NCI-H1048 (cell line): ENCODE data around the gene ENAH.
"Not testable (repeated sequence)": the region's sequence is repeated elsewhere in the genome, so short reads cannot be mapped to it uniquely, and the experiment has no call there.

Experiments
- DNase-seq: peaks from one replicate; lab custom pipeline; 2025; lab: John Stamatoyannopoulos, UW

Gene ENAH

DNA sequence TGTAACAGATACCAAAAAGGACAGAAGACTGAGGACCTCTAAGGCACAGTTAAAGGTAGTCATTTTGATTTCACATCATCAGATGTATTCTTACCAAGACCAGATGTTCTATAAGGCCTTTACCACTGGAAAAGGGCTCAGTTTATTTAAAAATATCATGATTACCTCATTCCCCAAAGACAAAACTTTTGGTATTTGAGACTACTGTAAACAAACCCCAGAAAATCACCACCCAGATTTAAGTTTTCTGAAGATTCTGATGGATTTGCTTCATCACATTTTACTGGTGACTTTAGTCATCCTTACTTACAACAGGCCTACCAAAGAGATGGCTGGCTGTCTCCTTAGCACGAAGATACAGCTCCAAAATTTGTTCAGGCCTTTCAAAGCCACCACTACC is 8.3 kb downstream of the ENAH start:
- no peak for DNase-seq

DNA sequence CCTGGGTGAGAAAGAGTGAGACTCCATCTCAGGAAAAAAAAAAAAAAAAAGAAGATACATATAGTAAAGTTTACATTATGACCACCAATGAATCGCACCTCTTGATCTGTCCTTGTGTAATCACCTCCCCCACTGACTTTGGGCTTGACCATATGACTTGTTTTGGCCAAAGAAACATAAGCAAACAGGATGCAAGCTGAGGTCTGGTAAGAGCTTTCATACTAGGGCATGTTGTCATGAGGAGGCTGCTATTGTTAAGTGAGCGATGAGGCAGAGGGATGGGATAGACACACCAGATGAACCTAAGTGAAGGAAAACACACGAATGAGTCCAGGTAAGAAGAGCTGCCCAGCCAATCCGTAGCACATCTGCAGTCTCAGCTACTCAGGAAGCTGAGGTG is 10.7 kb downstream of the ENAH start:
- no peak for DNase-seq

GRCh38 chr1:225638853-225639252 is 14.1 kb downstream of the ENAH start:
- no peak for DNase-seq

DNA sequence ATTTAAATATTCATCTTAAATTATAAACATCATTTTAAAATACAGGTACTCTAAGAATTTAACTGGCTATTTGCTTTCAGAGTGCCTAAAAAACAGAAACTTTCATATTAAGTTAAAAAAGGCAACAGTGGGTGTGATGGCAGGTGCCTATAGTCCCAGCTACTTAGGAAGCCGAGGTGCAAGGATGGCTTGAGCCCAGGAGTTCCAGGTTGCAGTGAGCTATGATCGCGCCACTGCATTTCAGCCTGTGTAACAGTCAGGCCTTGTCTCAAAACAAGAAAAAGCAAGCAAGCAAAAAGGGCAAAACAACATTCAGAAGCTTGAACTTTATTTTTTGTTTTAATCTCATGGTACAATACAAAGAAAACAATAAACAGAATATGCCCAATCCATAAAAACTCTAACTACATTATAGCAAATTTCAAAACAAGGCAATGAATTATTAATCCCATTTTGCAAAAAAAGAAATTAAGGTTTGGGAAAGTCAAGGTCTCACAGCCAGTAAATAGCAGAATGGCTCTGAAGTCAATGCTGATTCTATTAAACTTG is 15.2 kb downstream of the ENAH start:
- no peak for DNase-seq

GRCh38 chr1:225636992-225637391 is 15.9 kb downstream of the ENAH start:
- not testable (repeated sequence) for DNase-seq

GRCh38 chr1:225635649-225636048 is 17.3 kb downstream of the ENAH start:
- DNase-seq: no peak

GRCh38 chr1:225632836-225633235 is 20.1 kb downstream of the ENAH start:
- not testable (repeated sequence) for DNase-seq

- DNase-seq: no peak
Measured at GRCh38 chr1:225631021-225631663, 21.8 kb downstream of the ENAH start.

DNA sequence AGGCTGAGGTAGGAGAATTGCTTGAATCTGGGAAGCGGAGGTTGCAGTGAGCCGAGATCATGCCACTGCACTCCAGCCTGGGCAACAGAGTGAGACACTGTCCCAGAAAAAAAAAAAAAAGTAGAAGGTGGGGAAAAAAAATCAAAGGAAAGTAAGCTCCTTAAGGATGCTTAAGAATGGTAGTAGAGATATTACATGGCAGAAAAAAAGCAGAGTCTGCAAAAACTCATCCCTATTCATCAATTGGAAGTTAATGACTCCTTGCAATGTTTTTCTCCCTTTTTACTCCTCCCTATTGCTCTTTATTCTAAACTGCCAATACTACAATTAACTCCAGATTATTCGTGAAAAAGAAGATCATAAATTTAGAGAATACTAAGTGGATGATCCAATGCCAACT is 23.4 kb downstream of the ENAH start:
- no peak for DNase-seq

- DNase-seq: not testable (repeated sequence)
Measured at GRCh38 chr1:225628794-225629193, 24.1 kb downstream of the ENAH start.

GRCh38 chr1:225627304-225627947 is 25.5 kb downstream of the ENAH start:
- no peak for DNase-seq

DNA sequence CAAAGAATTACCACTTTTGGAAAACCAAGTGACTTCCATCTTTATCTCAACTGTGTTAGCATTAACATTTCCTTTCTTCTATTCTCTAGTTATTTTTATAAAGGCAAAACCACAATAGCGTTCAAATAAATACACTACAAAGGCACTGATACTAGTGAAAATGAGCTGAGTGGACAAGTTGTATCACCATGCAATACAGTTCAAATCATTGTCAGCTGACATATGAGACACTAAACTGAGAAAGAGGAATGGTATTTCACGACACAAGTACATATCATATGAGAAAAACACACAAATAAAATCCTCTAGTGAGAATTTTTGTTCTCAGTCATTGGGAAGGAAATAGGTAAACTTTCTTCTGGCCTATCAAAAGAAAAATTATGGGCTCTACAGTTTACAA is 26.2 kb downstream of the ENAH start:
- DNase-seq: no peak

DNA sequence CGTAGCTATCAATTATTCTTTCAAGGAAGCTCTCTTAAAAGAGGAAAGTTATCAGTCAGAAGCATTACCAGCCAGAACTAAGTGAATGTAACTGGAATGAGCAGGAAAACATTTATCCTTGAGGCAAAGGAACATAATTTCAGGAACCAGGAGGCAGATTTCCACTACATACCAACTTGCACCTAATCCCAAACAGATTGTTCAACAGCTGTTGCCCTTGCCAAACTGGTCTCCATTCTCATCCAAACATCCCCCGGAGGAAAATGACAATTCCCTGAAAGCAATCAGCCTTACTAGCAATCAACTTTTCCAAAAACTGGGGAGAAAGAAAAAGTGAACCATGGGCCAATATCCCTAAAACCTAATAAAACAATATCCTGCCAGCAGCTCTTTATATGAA is 35.0 kb downstream of the ENAH start:
- DNase-seq: no peak

GRCh38 chr1:225617479-225617878 is 35.4 kb downstream of the ENAH start:
- no peak for DNase-seq

- not testable (repeated sequence) for DNase-seq
Measured at GRCh38 chr1:225615403-225615790, 37.5 kb downstream of the ENAH start.

DNA sequence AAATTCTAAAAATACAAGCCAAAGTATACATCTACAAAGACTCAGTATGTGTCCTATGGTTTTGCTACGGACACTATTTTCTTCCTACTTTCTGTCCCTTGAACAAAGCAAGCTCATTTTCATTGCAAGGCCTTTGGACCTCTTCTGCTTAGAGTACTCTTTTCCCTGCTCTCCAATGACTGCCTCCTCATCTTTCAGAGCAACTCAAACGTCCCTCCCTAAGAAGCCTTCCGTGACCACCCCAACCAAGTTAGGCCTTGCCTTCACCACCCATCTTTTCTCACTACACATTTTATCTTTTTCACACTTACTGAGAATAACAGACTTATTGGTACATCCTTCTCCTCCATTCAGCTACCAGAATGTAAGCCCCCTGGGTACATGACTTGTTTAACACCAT is 39.9 kb downstream of the ENAH start:
- DNase-seq: no peak

DNA sequence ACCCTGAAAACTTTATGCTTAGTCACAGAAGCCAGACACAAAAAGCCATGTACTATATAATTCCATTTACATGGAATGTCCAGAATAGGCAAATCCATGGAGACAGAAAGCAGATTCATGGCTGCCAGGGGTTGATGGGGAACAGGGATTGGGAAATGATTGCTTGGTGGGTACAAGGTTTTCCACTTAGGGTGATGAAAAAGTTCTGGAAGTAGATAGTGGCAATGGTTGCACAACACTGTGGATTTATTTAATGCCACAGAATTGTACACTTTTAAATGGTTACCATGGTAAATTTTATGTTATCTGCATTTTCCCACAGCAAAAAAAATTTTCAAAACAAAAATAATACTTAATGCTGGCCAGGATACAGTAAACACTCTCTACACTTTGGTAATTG is 40.6 kb downstream of the ENAH start:
- no peak for DNase-seq

DNA sequence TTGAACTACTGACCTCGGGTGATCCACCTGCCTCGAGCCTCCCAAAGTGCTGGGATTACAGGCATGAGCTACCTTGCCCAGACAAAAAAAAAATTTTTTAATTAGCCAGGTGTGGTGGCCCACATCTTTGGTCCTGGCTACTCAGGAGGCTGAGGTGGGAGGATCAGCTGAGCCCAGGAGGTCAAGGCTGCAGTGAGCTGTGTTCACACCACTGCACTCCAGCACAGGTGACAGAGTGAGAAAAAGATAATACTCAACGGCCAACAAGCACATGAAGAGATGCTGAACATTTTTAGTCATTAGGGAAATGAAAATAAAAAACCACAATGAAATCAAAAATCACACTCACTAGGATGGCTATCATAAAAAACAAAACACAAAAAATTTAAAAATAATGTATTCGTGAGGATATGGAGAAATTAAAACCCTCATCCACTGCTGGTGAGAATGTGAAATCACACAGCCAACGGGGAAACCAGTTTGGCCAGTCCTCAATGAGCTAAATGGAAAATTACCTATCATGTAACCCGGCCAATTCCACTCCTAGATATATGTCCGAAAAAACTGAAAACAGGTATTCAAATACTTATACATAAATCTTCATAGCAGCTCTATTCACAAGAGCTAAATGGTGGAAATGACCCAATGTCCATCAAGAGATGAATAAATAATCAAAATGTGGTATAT is 41.2 kb downstream of the ENAH start:
- DNase-seq: peak; percentile 26

GRCh38 chr1:225610539-225610938 is 42.4 kb downstream of the ENAH start:
- DNase-seq: no peak

- no peak for DNase-seq
Measured at GRCh38 chr1:225608014-225608796, 44.7 kb downstream of the ENAH start.

GRCh38 chr1:225607355-225607754 is 45.6 kb downstream of the ENAH start:
- DNase-seq: no peak
